ENCODE results near the gene LAMC2. TPM values are rescaled to one million over a fixed set of nuclear protein-coding genes. Genes with fewer than 3 reads are reported as not detected.

The LAMC2 gene
- total and polyA plus RNA-seq, 10 of the 15 experiments (the other 5 are each of a cell fraction or from before 2014, with no cell fraction given) = 0.27 to 1.5 (median 0.92) TPM

- no TSS peak for BruUV-seq (replicated peaks)
- ATAC-seq = no peak
- no peak overlapping the region for H3K4me3 ChIP-seq
- no peaks in the 10 kb centered on the region; a peak in 1 of 4 replicates for H3K27me3 ChIP-seq (replicated peaks in 1 of 2; ENCODE audit: control insufficient read depth in 2 of 2, insufficient read depth in 2 of 2, low read length in 1 of 2)
- ChIA-PET SMC1A (ENCODE audit: uncharacterized antibody, unreplicated experiment) (interaction anchor here (0.8 to 1.7 kb wide), 3 partner anchors 9 to 34 kb away, joined by 4 to 9 read pairs (median 4); no protein-coding TSS in a partner anchor), RAD21 (ENCODE audit: unreplicated experiment) (interaction anchor here (0.9 to 1.2 kb wide), 2 partner anchors 33 to 46 kb away, joined by 3 to 4 read pairs; no protein-coding TSS in a partner anchor), POLR2A (interaction anchor here (0.5 kb wide), 1 partner anchor 31 kb away, joined by 3 read pairs; no protein-coding TSS in a partner anchor), CTCF (interaction anchor here (1.3 to 2.5 kb wide), 2 partner anchors 45 to 46 kb away, joined by 3 to 8 read pairs; no protein-coding TSS in a partner anchor)
- FAIRE-seq = no peak
- H3K79me2 ChIP-seq (ENCODE audit: control insufficient read depth, insufficient read depth, low read length) = no peaks in the 10 kb centered on the region
- H3K4me2 ChIP-seq (ENCODE audit: control insufficient read depth, insufficient read depth) = no peak overlapping the region
- H3K27ac ChIP-seq (ENCODE audit: control insufficient read depth, insufficient read depth) = no peak overlapping the region
- no peaks in the 10 kb centered on the region for H3K4me1 ChIP-seq (ENCODE audit: control insufficient read depth, insufficient read depth, low read length)
- no peak for TF ChIP-seq RUNX3 (IDR thresholded peaks at IDR 0.05; ENCODE audit: low read length)
- TF ChIP-seq IRF4 (IDR thresholded peaks at IDR 0.05; ENCODE audit: low read depth, low read length) = no peak
- TF ChIP-seq SKIL (IDR thresholded peaks at IDR 0.05; ENCODE audit: low read depth, poor library complexity, severe bottlenecking) = no peak
- TF ChIP-seq SMAD5 (IDR thresholded peaks at IDR 0.05; ENCODE audit: low read depth) = no peak
- no peak for TF ChIP-seq CHD4 (IDR thresholded peaks at IDR 0.05)
- TF ChIP-seq MYC (IDR thresholded peaks at IDR 0.05; ENCODE audit: insufficient read depth, insufficient read length, insufficient replicate concordance, low read length, severe bottlenecking) = no peak
- TF ChIP-seq CHD2 (IDR thresholded peaks at IDR 0.05; ENCODE audit: borderline replicate concordance, low read depth, low read length) = no peak
- H3K9me3 ChIP-seq (replicated peaks; ENCODE audit: control insufficient read depth, insufficient read depth, low read length) = no peaks in the 10 kb centered on the region
- H3K36me3 ChIP-seq (ENCODE audit: control insufficient read depth in 2 of 2, insufficient read depth in 2 of 2, low read length in 1 of 2) = no peaks in the 10 kb centered on the region
- 42% methylated on average over 4 of the region's 4 CpGs for WGBS (ENCODE audit: insufficient coverage, insufficient replicate concordance, low lambda C conversion rate, missing lambda C conversion rate)
- intact Hi-C loops (cut with micrococcal nuclease; ENCODE audit: unreplicated experiment) = loop anchor here (2.0 to 10.0 kb wide), 2 partner anchors 58 to 310 kb away; no protein-coding TSS in a partner anchor
- H4K20me1 ChIP-seq (ENCODE audit: control insufficient read depth, insufficient read depth) = no peaks in the 10 kb centered on the region
- H2AFZ ChIP-seq (ENCODE audit: control insufficient read depth, low read depth, low read length) = no peak overlapping the region
- no peak overlapping the region for H3K9ac ChIP-seq (ENCODE audit: control insufficient read depth, insufficient read depth, low read length)
- in situ Hi-C loops (cut with MboI) = no loop called here
- no peak for DNase-seq (ENCODE audit: low read depth, low spot score)
Measured at GRCh38 chr1:183272390-183272848, 86.4 kb downstream of the LAMC2 start.
